OCI-LY7 (cell line): ENCODE data around the gene MAP4K2.

ENCODE experiments used
- CTCF ChIP-seq: fragments of 200-600 bp; sonication (generic); conservative IDR thresholded peaks from 2 replicates; pipeline ENCODE4 v1.5.1; 2014; ENCODE audit warnings: mild to moderate bottlenecking, antibody characterized with exemption, low read length, moderate library complexity, mixed read lengths
- EZH2phosphoT487 ChIP-seq: fragments of 200-600 bp; sonication (generic); IDR thresholded peaks from 2 replicates; pipeline ENCODE4 v1.6.1; 2018; ENCODE audit warnings: low read depth, borderline replicate concordance, mild to moderate bottlenecking, mixed run types, antibody characterized with exemption, low read length, moderate library complexity, mixed read lengths

GRCh38 chr11:64838600-64839334 lies 35.8 kb upstream of the MAP4K2 start:
- TF ChIP-seq CTCF (no peak), EZH2phosphoT487 (no peak)
